HL-60 (cell line): Measurements from ENCODE around the gene POLRMT.

ENCODE experiments used
- CTCF ChIP-seq: IDR thresholded peaks from one replicate; pipeline ENCODE4 v1.5.1; 2011; ENCODE audit warnings: low read length, control low read depth, inconsistent platforms; ENCODE audit not compliant: insufficient read depth
- GABPA ChIP-seq: IDR thresholded peaks from 2 replicates; pipeline ENCODE4 v1.6.1; 2012; ENCODE audit warnings: low read depth
- POLR2AphosphoS5 ChIP-seq: IDR thresholded peaks from 2 replicates; pipeline ENCODE4 v1.6.1; 2012; ENCODE audit warnings: low read depth
- REST ChIP-seq: IDR thresholded peaks from 2 replicates; pipeline ENCODE4 v1.6.1; 2012; ENCODE audit warnings: low read depth; ENCODE audit not compliant: insufficient replicate concordance
- SPI1 ChIP-seq: IDR thresholded peaks from 2 replicates; pipeline ENCODE4 v1.6.1; 2012; ENCODE audit warnings: low read depth, mild to moderate bottlenecking, borderline replicate concordance

GRCh38 chr19:648305-648704 is 15.0 kb upstream of the POLRMT start:
- TF ChIP-seq CTCF (no peak), GABPA (no peak), POLR2AphosphoS5 (no peak), SPI1 (no peak), REST (no peak)
